ENCODE data around the gene ZNF514. TPM values are rescaled to one million over a fixed set of nuclear protein-coding genes. Genes with fewer than 3 reads are reported as not detected.
"Not testable (repeated sequence)": the region's sequence is repeated elsewhere in the genome, so short reads cannot be mapped to it uniquely, and the experiment has no call there.

ZNF514 gene
- total RNA-seq, 1 donor from 2014 or later = 19.9 TPM

- no peak for DNase-seq
- no peaks in the 10 kb centered on the region for H3K27me3 ChIP-seq (ENCODE audit: low read depth)
- no peak for TF ChIP-seq CTCF (IDR thresholded peaks at IDR 0.05)
- H3K36me3 ChIP-seq = peaks cover 98% of the 10 kb centered on the region
- peaks cover 7% of the 10 kb centered on the region for H3K4me1 ChIP-seq
- no peak overlapping the region for H3K4me3 ChIP-seq
- intact Hi-C loops (cut with DNase I) = no loop called here
- no peak for ATAC-seq
- no peak overlapping the region for H3K27ac ChIP-seq
- no peaks in the 10 kb centered on the region for H3K9me3 ChIP-seq
Observed at GRCh38 chr2:95110395-95110794, 49.3 kb downstream of the ZNF514 start.

DNA sequence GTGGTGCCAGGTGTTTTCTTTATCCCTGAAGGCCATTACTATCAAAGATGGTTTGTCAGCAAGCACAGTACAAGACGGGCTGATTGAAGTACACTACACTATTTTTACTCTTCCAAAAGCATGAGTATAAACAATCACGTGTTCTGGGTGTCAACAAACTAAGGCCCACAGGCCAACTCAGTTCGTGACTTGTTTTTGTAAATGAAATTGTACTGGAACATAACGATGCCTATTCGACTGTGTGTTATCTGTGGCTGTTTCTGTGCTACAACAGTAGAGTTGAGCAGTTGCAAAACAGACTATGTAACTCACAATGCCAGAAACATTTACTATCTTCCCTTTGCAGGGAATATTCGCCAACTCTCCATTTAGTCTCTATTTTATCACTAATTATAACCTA is 50.4 kb downstream of the ZNF514 start:
- Histone ChIP-seq H3K27ac (no peak overlapping the region), H3K36me3 (peaks cover 100% of the 10 kb centered on the region), H3K4me1 (no peaks in the 10 kb centered on the region), H3K27me3 (ENCODE audit: low read depth) (no peaks in the 10 kb centered on the region), H3K4me3 (no peak overlapping the region), H3K9me3 (no peaks in the 10 kb centered on the region)
- no peak for DNase-seq
- no peak for TF ChIP-seq CTCF (IDR thresholded peaks at IDR 0.05)
- ATAC-seq = no peak
- intact Hi-C loops (cut with DNase I) = no loop called here

DNA sequence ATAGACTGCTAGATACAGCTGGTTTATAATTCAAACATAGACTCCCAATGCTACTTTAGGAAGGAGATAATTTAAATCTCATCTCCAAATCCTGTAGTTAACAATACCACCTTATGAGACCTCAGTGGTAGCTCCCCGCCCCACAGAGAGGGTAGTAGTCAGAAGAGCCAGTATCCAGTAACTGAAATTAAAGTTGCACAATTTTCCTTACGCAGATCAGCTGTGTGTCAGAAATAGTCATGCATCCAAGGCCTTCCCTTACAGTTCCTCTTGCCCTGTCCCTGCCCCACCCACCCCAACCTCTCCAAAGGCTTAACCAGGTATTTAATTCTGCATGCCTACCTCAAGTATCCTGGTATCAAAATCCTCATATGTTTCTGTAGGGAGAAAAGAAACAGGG is 53.6 kb downstream of the ZNF514 start:
- intact Hi-C loops (cut with DNase I) = no loop called here
- Histone ChIP-seq H3K9me3 (no peaks in the 10 kb centered on the region), H3K36me3 (peaks cover 100% of the 10 kb centered on the region), H3K27me3 (ENCODE audit: low read depth) (no peaks in the 10 kb centered on the region), H3K4me3 (no peak overlapping the region), H3K4me1 (no peaks in the 10 kb centered on the region), H3K27ac (no peak overlapping the region)
- no peak for TF ChIP-seq CTCF (IDR thresholded peaks at IDR 0.05)
- no peak for ATAC-seq
- DNase-seq = no peak

DNA sequence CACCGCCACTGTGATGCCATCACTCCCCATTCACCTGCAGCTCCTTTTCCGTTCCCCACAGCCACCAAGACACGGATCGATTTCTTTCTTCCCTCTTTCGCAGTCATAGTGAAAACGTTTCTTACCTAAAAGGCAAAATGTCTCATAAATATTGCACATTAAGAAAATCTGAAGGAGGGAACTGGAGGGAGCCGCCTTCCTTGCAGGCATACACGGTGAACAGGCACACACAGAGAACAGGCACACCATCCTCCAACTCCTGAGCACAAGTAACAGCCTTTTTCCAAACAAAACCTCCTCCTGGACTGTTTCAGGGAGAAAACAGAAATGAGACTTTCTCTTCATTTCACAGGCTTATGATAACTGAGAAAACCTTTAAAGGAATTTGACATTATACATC is 55.0 kb downstream of the ZNF514 start:
- Histone ChIP-seq H3K27ac (no peak overlapping the region), H3K4me1 (no peaks in the 10 kb centered on the region), H3K36me3 (peaks cover 100% of the 10 kb centered on the region), H3K27me3 (ENCODE audit: low read depth) (no peaks in the 10 kb centered on the region), H3K4me3 (no peak overlapping the region), H3K9me3 (no peaks in the 10 kb centered on the region)
- intact Hi-C loops (cut with DNase I) = no loop called here
- no peak for DNase-seq
- ATAC-seq = no peak
- TF ChIP-seq CTCF (IDR thresholded peaks at IDR 0.05) = no peak

DNA sequence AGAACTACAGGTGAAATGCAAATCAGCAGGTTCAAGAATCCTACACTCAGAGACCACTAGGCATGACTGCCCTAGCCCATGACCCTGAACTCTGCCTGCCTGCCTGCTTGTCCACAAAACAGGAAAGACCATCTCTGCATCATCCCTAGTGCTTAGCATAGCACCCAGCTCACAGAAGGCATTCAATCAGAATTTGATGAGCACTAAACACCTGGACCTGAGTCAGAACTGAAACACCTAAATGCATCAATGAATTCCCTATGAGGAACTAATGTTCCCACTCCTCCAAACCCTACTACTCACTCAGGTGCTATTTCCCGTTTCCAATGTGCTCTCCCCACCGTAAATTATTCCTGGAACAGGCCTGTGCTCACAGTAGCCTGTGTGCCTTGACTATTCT is 59.7 kb downstream of the ZNF514 start:
- intact Hi-C loops (cut with DNase I) = no loop called here
- TF ChIP-seq CTCF (IDR thresholded peaks at IDR 0.05) = no peak
- H3K36me3 ChIP-seq = peaks cover 73% of the 10 kb centered on the region
- DNase-seq (no peak), ATAC-seq (no peak)
- no peak overlapping the region for H3K27ac ChIP-seq
- H3K27me3 ChIP-seq (ENCODE audit: low read depth) = no peaks in the 10 kb centered on the region
- no peaks in the 10 kb centered on the region for H3K4me1 ChIP-seq
- no peak overlapping the region for H3K4me3 ChIP-seq
- H3K9me3 ChIP-seq = no peaks in the 10 kb centered on the region

DNA sequence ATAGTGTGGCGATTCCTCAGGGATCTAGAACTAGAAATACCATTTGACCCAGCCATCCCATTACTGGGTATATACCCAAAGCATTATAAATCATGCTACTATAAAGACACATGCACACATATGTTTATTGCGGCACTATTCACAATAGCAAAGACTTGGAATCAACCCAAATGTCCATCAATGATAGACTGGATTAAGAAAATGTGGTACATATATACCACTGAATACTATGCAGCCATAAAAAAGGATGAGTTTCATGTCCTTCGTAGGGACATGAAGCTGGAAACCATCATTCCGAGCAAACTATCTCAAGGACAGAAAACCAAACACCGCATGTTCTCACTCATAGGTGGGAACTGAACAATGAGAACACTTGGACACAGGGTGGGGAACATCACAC is 61.4 kb downstream of the ZNF514 start:
- H3K36me3 ChIP-seq = peaks cover 69% of the 10 kb centered on the region
- H3K27ac ChIP-seq; H3K4me3 ChIP-seq; H3K4me1 ChIP-seq; H3K27me3 ChIP-seq (ENCODE audit: low read depth); H3K9me3 ChIP-seq; ATAC-seq; intact Hi-C loops (cut with DNase I); DNase-seq: not testable (repeated sequence)

Other genes starting within 250 kb of the ZNF514 start
- gene MAL, start 134.1 kb downstream of the ZNF514 start, total RNA-seq = 13.4 TPM
- gene MRPS5, start 38.0 kb downstream of the ZNF514 start, total RNA-seq = 51.9 TPM
- 4.1 TPM for gene ZNF2, start 6.0 kb upstream of the ZNF514 start, total RNA-seq
- 3.9 TPM for gene ZNF892, start 47.7 kb upstream of the ZNF514 start, total RNA-seq
- 6.0 TPM for gene PROM2, start 114.6 kb upstream of the ZNF514 start, total RNA-seq
- gene KCNIP3, start 137.5 kb upstream of the ZNF514 start, total RNA-seq = 2.6 TPM
- gene FAHD2A, start 242.9 kb upstream of the ZNF514 start, total RNA-seq = 19.4 TPM

Data from lower lobe of right lung (tissue), 2 donors.